MV-4-11 (cell line): ENCODE measurements around the gene ANXA11.
"Not testable (repeated sequence)": the region's sequence is repeated elsewhere in the genome, so short reads cannot be mapped to it uniquely, and the experiment has no call there.

Experiments used
- DNase-seq: peaks from one replicate; lab custom pipeline; 2025; lab: John Stamatoyannopoulos, UW

ANXA11 gene

GRCh38 chr10:80205477-80206276 lies at the start of gene ANXA11:
TSS of gene ANXA11 (minus strand) at chr10:80205537. CDS start at chr10:80172861, 32,676 bp downstream.
- peak; percentile 78 for DNase-seq

- not testable (repeated sequence) for DNase-seq
Observed at GRCh38 chr10:80254726-80255125, 49.4 kb upstream of the ANXA11 start.

GRCh38 chr10:80253963-80254271 lies 48.6 kb upstream of the ANXA11 start:
- not testable (repeated sequence) for DNase-seq

- DNase-seq, result peak; percentile 85
Observed at GRCh38 chr10:80253266-80253962, 48.1 kb upstream of the ANXA11 start.

GRCh38 chr10:80252296-80252887 lies 47.1 kb upstream of the ANXA11 start:
- DNase-seq, result no peak

- not testable (repeated sequence) for DNase-seq
Observed at GRCh38 chr10:80251703-80252280, 46.5 kb upstream of the ANXA11 start.

GRCh38 chr10:80250399-80250798 lies 45.1 kb upstream of the ANXA11 start:
- DNase-seq, result not testable (repeated sequence)

- peak; percentile 54 for DNase-seq
Observed at GRCh38 chr10:80249906-80250305, 44.6 kb upstream of the ANXA11 start.

GRCh38 chr10:80247611-80248010 lies 42.3 kb upstream of the ANXA11 start:
- not testable (repeated sequence) for DNase-seq

GRCh38 chr10:80244371-80244770 lies 39.0 kb upstream of the ANXA11 start:
- DNase-seq, result not testable (repeated sequence)

GRCh38 chr10:80242341-80242740 lies 37.0 kb upstream of the ANXA11 start:
- DNase-seq, result not testable (repeated sequence)

GRCh38 chr10:80236457-80236856 lies 31.1 kb upstream of the ANXA11 start:
- not testable (repeated sequence) for DNase-seq

GRCh38 chr10:80234331-80235235 lies 29.2 kb upstream of the ANXA11 start:
- peak; percentile 18 for DNase-seq

GRCh38 chr10:80233871-80234270 lies 28.5 kb upstream of the ANXA11 start:
- DNase-seq, result not testable (repeated sequence)

- DNase-seq, result peak; percentile 36
Observed at GRCh38 chr10:80226723-80227122, 21.4 kb upstream of the ANXA11 start.

- DNase-seq, result not testable (repeated sequence)
Observed at GRCh38 chr10:80223031-80223419, 17.7 kb upstream of the ANXA11 start.

GRCh38 chr10:80218878-80219277 lies 13.5 kb upstream of the ANXA11 start:
- DNase-seq, result not testable (repeated sequence)

- not testable (repeated sequence) for DNase-seq
Observed at GRCh38 chr10:80214368-80214982, 9.1 kb upstream of the ANXA11 start.

- DNase-seq, result not testable (repeated sequence)
Observed at GRCh38 chr10:80212535-80213115, 7.3 kb upstream of the ANXA11 start.

- DNase-seq, result no peak
Observed at GRCh38 chr10:80211786-80212185, 6.4 kb upstream of the ANXA11 start.

- DNase-seq, result no peak
Observed at GRCh38 chr10:80210259-80210658, 4.9 kb upstream of the ANXA11 start.
